Muscle of leg (tissue), 11 donors: Measurements from ENCODE around the gene UNK. TPM values are rescaled to one million over a fixed set of nuclear protein-coding genes. Genes with fewer than 3 reads are reported as not detected.

Experiments
- DNase-seq: peaks from one replicate; pipeline ENCODE4 v3.0.0; 2013
- H3K27ac ChIP-seq: one replicate; pipeline ENCODE4 v1.5.1; 2013; ENCODE audit warnings: mild to moderate bottlenecking, low read length, control low read depth
- H3K27me3 ChIP-seq: one replicate; pipeline ENCODE4 v1.6.1; 2013; ENCODE audit warnings: low read length; ENCODE audit not compliant: control insufficient read depth, insufficient read depth
- H3K36me3 ChIP-seq: one replicate; pipeline ENCODE4 v1.6.1; 2013; ENCODE audit warnings: low read length; ENCODE audit not compliant: control insufficient read depth, insufficient read depth
- H3K4me1 ChIP-seq: one replicate; pipeline ENCODE4 v1.6.1; 2013; ENCODE audit warnings: low read length; ENCODE audit not compliant: control insufficient read depth, insufficient read depth
- H3K4me3 ChIP-seq: one replicate; pipeline ENCODE4 v1.5.1; 2013; ENCODE audit warnings: low read length, control low read depth
- H3K9me3 ChIP-seq: replicated peaks from 2 replicates; pipeline ENCODE4 v1.6.1; 2013; ENCODE audit warnings: low read depth, low read length; ENCODE audit not compliant: control insufficient read depth
- WGBS: methylation state at CpG from one replicate; pipeline ENCODE4 v1.1.5; 2013; ENCODE audit warnings: missing lambda C conversion rate; ENCODE audit not compliant: insufficient coverage; 5-methylcytosine and 5-hydroxymethylcytosine counted together
- polyA plus RNA-seq, 8 donors: library from polyadenylated mRNA; unstranded; fragments of 120-200 nt; gene quantifications; one replicate each; pipeline versions ENCODE4 v1.2.1 to v1.2.3, GENCODE V29; 2013; ENCODE audit warnings: inconsistent platforms in 1 of 8, low replicate concordance in 1 of 8; ENCODE audit not compliant: insufficient read length in 8 of 8, insufficient read depth in 1 of 8
- total RNA-seq: library from RNA; stranded (reverse); fragments of 120-200 nt; gene quantifications from one replicate; pipeline ENCODE4 v1.2.4, GENCODE V29; 2013

Gene UNK
- total and polyA plus RNA-seq, 9 donors = 18.6 to 33.8 (median 29.0) TPM

DNA sequence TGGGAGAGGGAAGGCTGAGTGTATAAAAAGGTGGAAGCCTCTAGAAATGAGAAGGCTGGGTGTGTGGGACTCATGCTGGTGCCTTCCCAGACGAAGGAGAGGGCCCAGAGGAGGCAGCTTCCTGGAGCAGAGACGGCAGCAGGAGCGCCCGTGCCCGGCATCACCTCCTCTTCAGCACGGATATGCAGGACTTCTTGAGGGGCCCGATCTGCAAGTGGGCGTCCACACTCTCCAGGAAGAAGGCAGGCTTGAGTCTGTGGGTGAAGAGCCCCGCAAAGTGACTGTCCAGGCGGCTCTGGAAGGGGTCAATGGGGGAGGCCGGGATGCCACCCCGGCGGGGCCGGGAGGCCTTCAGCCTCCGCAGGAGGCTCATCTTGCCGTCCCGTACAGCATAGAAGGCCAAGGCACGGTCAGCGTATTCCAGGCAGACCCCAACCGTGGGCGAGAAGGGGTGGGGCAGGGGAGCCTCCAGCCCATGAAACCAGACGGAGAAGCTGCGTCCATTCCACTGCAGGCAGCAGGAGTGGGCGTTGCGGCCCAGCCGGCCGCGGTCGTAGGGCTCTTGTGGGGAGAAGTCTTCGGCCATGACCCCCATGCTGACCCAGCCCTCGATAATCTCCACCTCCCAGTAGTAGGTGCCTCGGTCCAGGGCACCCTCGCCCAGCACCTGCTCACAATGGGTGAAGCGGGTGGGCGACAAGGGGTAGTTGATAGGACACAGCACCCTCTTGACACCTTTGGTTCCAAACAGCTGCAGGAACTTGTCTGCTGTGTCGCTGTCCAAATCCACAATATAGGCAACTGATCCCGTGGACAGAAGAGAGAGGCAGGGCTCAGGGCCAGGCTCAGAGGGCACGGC, 89.9 kb downstream of the UNK start:
- 85% methylated on average over 29 of the region's 38 CpGs for WGBS
- peaks cover 35% of the 10 kb centered on the region for H3K36me3 ChIP-seq
- no peaks in the 10 kb centered on the region for H3K9me3 ChIP-seq
- peak; percentile 10 for DNase-seq
- H3K4me1 ChIP-seq = peaks cover 66% of the 10 kb centered on the region
- no peak overlapping the region for H3K4me3 ChIP-seq
- no peak overlapping the region for H3K27ac ChIP-seq
- H3K27me3 ChIP-seq = no peaks in the 10 kb centered on the region

Other genes with a start within 250 kb of the UNK start
- gene MYO15B, start 197.0 kb upstream of the UNK start, total RNA-seq = 77.4 TPM
- gene MYO15B, start 197.0 kb upstream of the UNK start, polyA plus RNA-seq = 100 to 1,000 TPM in 5 of 8 donors, 10 to 100 TPM in 3; 52.9 to 147 (median 119) TPM
- 10.8 TPM for gene SMIM5, start 151.4 kb upstream of the UNK start, total RNA-seq
- 10 to 100 TPM in 1 of 8 donors, 1 to 10 TPM in 7; 4.0 to 12.1 (median 7.8) TPM for gene SMIM5, start 151.4 kb upstream of the UNK start, polyA plus RNA-seq
- gene RECQL5, start 117.7 kb upstream of the UNK start, total RNA-seq = 14.5 TPM
- gene RECQL5, start 117.7 kb upstream of the UNK start, polyA plus RNA-seq = 10 to 100 TPM; 12.0 to 20.8 (median 16.9) TPM
- 79.7 TPM for gene SAP30BP, start 117.5 kb upstream of the UNK start, total RNA-seq
- gene SAP30BP, start 117.5 kb upstream of the UNK start, polyA plus RNA-seq = 10 to 100 TPM; 63.7 to 80.1 (median 76.8) TPM
- gene ITGB4, start 63.3 kb upstream of the UNK start, total RNA-seq = 1.6 TPM
- 10 to 100 TPM in 1 of 8 donors, 1 to 10 TPM in 7; 3.1 to 16.7 (median 6.5) TPM for gene ITGB4, start 63.3 kb upstream of the UNK start, polyA plus RNA-seq
- gene GALK1, start 19.6 kb upstream of the UNK start, total RNA-seq = 27.7 TPM
- 10 to 100 TPM; 28.2 to 38.5 (median 32.1) TPM for gene GALK1, start 19.6 kb upstream of the UNK start, polyA plus RNA-seq
- gene UNC13D, start 59.6 kb downstream of the UNK start, total RNA-seq = 3.4 TPM
- 1 to 10 TPM; 2.9 to 9.2 (median 5.7) TPM for gene UNC13D, start 59.6 kb downstream of the UNK start, polyA plus RNA-seq
- 16.0 TPM for gene WBP2, start 70.5 kb downstream of the UNK start, total RNA-seq
- 10 to 100 TPM; 47.8 to 64.1 (median 59.4) TPM for gene WBP2, start 70.5 kb downstream of the UNK start, polyA plus RNA-seq
- 25.9 TPM for gene TRIM47, start 93.8 kb downstream of the UNK start, total RNA-seq
- 10 to 100 TPM; 22.1 to 29.7 (median 25.0) TPM for gene TRIM47, start 93.8 kb downstream of the UNK start, polyA plus RNA-seq
- gene TRIM65, start 112.1 kb downstream of the UNK start, total RNA-seq = 16.8 TPM
- gene TRIM65, start 112.1 kb downstream of the UNK start, polyA plus RNA-seq = 10 to 100 TPM; 12.7 to 19.5 (median 15.3) TPM
- gene MRPL38, start 120.1 kb downstream of the UNK start, total RNA-seq = 28.2 TPM
- 10 to 100 TPM; 58.5 to 81.4 (median 71.8) TPM for gene MRPL38, start 120.1 kb downstream of the UNK start, polyA plus RNA-seq
- 8.1 TPM for gene FBF1, start 156.2 kb downstream of the UNK start, total RNA-seq
- 1 to 10 TPM; 5.1 to 9.1 (median 7.0) TPM for gene FBF1, start 156.2 kb downstream of the UNK start, polyA plus RNA-seq
- 23.2 TPM for gene ACOX1, start 194.4 kb downstream of the UNK start, total RNA-seq
- 10 to 100 TPM; 14.6 to 21.1 (median 18.4) TPM for gene ACOX1, start 194.4 kb downstream of the UNK start, polyA plus RNA-seq
- gene TEN1, start 194.4 kb downstream of the UNK start, total RNA-seq = 12.5 TPM
- 10 to 100 TPM in 5 of 8 donors, 1 to 10 TPM in 3; 8.8 to 19.5 (median 12.1) TPM for gene TEN1, start 194.4 kb downstream of the UNK start, polyA plus RNA-seq
- gene CDK3, start 216.0 kb downstream of the UNK start, total RNA-seq = 7.7 TPM
- 1 to 10 TPM; 3.6 to 8.6 (median 6.7) TPM for gene CDK3, start 216.0 kb downstream of the UNK start, polyA plus RNA-seq
- not detected for gene EVPL, start 242.5 kb downstream of the UNK start, total RNA-seq
- 10 to 100 TPM in 1 of 8 donors, 1 to 10 TPM in 2, under 1 TPM in 5; 0.03 to 12.9 (median 0.45) TPM for gene EVPL, start 242.5 kb downstream of the UNK start, polyA plus RNA-seq